Chondrocyte (in vitro differentiated cells): ENCODE results near the gene SLC9C1. TPM values are rescaled to one million over a fixed set of nuclear protein-coding genes. Genes with fewer than 3 reads are reported as not detected.

Source experiments
- DNase-seq: peaks from one replicate; pipeline ENCODE4 v3.0.0; 2021; ENCODE audit warnings: mixed read lengths, low spot score
- H3K27ac Mint-ChIP-seq: one replicate; pipeline ENCODE4 v1.8.0; 2021; ENCODE audit warnings: mild to moderate bottlenecking, moderate library complexity, mixed read lengths; ENCODE audit not compliant: unreplicated experiment
- H3K27me3 Mint-ChIP-seq: 2 replicates; pipeline ENCODE4 v1.8.0; 2021; ENCODE audit warnings: low read depth, mixed read lengths
- H3K36me3 Mint-ChIP-seq: 2 replicates; pipeline ENCODE4 v1.8.0; 2021; ENCODE audit warnings: low read depth, mixed read lengths
- H3K4me1 Mint-ChIP-seq: 2 replicates; pipeline ENCODE4 v1.8.0; 2021; ENCODE audit warnings: low read depth, mild to moderate bottlenecking, mixed read lengths
- H3K4me3 Mint-ChIP-seq: one replicate; pipeline ENCODE4 v1.8.0; 2021; ENCODE audit warnings: mild to moderate bottlenecking, moderate library complexity, mixed read lengths; ENCODE audit not compliant: unreplicated experiment
- H3K9me3 Mint-ChIP-seq: 2 replicates; pipeline ENCODE4 v1.8.0; 2021; ENCODE audit warnings: low read depth, mixed read lengths
- CTCF ChIP-seq: fragments of 200-600 bp; sonication (generic); IDR thresholded peaks from 2 replicates; pipeline ENCODE4 v1.5.0; 2021; ENCODE audit warnings: antibody characterized with exemption, mild to moderate bottlenecking, moderate library complexity
- microRNA-seq: library from miRNA; unstranded; fragments of <30 nt; microRNA quantifications from one replicate; pipeline ENCODE4 v1.2.0, GENCODE V29; 2020; ENCODE audit warnings: borderline number of aligned reads
- total RNA-seq: library from RNA; stranded (reverse); gene quantifications from 3 replicates; pipeline ENCODE4 v1.2.1, GENCODE V29; 2021

SLC9C1 gene
- total RNA-seq, 1 donor from 2014 or later, result 0.07 TPM

GRCh38 chr3:112095731-112096130, 198.3 kb downstream of the SLC9C1 start:
- Mint-ChIP-seq H3K27ac (peak overlapping the region; percentile 56), H3K36me3 (peaks cover 2% of the 10 kb centered on the region), H3K9me3 (no peaks in the 10 kb centered on the region), H3K4me1 (peaks cover 56% of the 10 kb centered on the region), H3K27me3 (no peaks in the 10 kb centered on the region), H3K4me3 (no peak overlapping the region)
- no peak for TF ChIP-seq CTCF
- DNase-seq, result no peak

- Mint-ChIP-seq H3K36me3 (no peaks in the 10 kb centered on the region), H3K27me3 (no peaks in the 10 kb centered on the region), H3K4me1 (peaks cover 51% of the 10 kb centered on the region), H3K4me3 (no peak overlapping the region), H3K9me3 (no peaks in the 10 kb centered on the region), H3K27ac (peak overlapping the region; percentile 73)
- no peak for TF ChIP-seq CTCF
- DNase-seq, result no peak
Observed at GRCh38 chr3:112093180-112093522, 200.9 kb downstream of the SLC9C1 start.

- Mint-ChIP-seq H3K27ac (peak overlapping the region; percentile 73), H3K9me3 (no peaks in the 10 kb centered on the region), H3K4me3 (peak overlapping the region; percentile 43), H3K4me1 (peaks cover 51% of the 10 kb centered on the region), H3K27me3 (no peaks in the 10 kb centered on the region), H3K36me3 (no peaks in the 10 kb centered on the region)
- TF ChIP-seq CTCF, result no peak
- no peak for DNase-seq
Observed at GRCh38 chr3:112092496-112093179, 201.4 kb downstream of the SLC9C1 start.

GRCh38 chr3:112090887-112091586, 203.0 kb downstream of the SLC9C1 start:
- no peaks in the 10 kb centered on the region for H3K27me3 Mint-ChIP-seq
- DNase-seq, result no peak
- TF ChIP-seq CTCF, result no peak
- no peak overlapping the region for H3K4me3 Mint-ChIP-seq
- H3K4me1 Mint-ChIP-seq, result peaks cover 52% of the 10 kb centered on the region
- no peak overlapping the region for H3K27ac Mint-ChIP-seq
- no peaks in the 10 kb centered on the region for H3K9me3 Mint-ChIP-seq
- H3K36me3 Mint-ChIP-seq, result no peaks in the 10 kb centered on the region

Small RNA genes lying within 50 kb of the gene (microRNA-seq; reads per million reads assigned to microRNA genes)
- gene MIR567, result not detected

Other genes with a start within 250 kb of the SLC9C1 start
- gene C3orf52, start 207.8 kb downstream of the SLC9C1 start, total RNA-seq, result 2.1 to 5.8 TPM (median 4.3 TPM) in 3 replicates
- not detected in 3 replicates for gene GCSAM, start 161.0 kb downstream of the SLC9C1 start, total RNA-seq
- gene CD200, start 38.9 kb upstream of the SLC9C1 start, total RNA-seq, result 1.7 to 1.8 TPM in 2 of 3 replicates, not detected in the other
- 0.42 TPM in 1 of 3 replicates, not detected in the others for gene BTLA, start 205.3 kb upstream of the SLC9C1 start, total RNA-seq